Activated gamma-delta T cell treated with anti-CD3 and anti-CD28 coated beads, Interleukin-2, amount 50 U/mL, for 16 hours (primary cell): ENCODE results near the gene KCNQ1.

ENCODE experiments used
- DNase-seq: peaks from one replicate; pipeline ENCODE4 v3.0.0-alpha.2; 2020; ENCODE audit warnings: low read depth

The KCNQ1 gene

DNA sequence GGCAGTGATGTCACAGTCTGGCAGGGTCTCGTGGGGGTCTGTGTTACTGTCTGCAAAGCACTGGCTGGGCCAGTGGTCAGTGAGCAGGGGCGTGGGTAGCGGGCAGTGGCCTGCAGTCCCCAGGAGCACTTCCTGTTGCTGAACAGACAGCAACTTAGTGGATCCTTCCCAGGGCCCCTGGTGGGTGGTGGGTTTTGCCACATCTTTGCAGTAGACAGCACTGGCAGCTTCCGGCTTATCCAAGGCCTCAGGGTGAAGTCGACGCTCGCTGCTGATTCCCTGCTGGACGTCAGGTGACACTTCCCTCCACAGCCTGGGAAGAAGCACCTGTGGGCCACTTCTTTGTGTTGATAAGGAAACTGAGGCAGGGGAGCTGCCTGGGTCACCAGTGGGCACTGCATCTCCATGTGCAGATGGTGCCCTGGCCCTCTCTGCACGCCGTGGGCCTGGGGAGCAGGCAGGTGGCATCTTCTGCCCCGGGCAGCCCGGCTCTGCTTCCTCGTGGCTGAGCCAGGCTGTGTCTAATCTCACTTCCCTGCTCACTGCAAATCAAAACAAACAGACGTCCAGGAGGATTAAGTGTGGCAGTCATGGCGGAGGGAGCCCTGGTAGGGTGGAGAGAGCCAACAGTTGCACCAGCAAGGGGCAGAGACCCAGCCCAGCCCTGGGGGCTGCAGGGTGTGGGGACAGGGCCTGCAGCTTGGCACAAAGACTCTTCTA is 79.8 kb downstream of the KCNQ1 start:
- DNase-seq, result no peak

DNA sequence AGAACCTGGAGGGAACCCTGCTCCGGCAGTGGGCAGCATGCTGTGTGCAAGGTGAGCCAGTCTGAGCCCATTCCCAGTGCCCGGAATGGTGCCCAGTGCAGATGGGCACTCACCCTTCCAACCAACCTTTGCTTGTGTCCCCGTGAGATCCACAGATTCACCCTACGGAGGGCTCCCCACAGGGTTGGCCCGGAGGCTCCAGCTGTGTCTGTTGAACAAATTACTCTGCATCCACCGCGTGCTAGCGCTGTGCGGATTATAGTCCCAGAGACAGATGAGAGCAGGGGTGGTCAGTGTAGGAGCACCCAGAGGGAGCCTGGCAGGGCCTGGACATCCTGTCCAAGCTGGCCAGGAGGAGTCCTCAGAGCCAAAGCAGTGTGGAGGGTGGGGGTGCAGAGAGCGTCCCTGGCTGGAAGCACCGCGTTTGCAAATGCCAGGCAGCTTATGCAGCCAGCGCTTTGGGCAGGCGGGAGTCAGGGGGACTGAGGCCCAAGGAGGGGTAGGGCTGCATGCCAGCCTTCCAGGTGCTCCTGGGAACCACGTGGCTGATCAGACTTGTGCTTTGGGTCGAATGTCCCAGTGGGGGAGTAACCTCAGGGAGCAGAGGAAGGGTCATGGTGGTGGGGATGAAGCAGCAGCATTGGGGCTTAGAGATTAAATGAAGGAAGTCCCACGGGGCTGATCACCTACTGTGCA is 80.5 kb downstream of the KCNQ1 start:
- no peak for DNase-seq

DNA sequence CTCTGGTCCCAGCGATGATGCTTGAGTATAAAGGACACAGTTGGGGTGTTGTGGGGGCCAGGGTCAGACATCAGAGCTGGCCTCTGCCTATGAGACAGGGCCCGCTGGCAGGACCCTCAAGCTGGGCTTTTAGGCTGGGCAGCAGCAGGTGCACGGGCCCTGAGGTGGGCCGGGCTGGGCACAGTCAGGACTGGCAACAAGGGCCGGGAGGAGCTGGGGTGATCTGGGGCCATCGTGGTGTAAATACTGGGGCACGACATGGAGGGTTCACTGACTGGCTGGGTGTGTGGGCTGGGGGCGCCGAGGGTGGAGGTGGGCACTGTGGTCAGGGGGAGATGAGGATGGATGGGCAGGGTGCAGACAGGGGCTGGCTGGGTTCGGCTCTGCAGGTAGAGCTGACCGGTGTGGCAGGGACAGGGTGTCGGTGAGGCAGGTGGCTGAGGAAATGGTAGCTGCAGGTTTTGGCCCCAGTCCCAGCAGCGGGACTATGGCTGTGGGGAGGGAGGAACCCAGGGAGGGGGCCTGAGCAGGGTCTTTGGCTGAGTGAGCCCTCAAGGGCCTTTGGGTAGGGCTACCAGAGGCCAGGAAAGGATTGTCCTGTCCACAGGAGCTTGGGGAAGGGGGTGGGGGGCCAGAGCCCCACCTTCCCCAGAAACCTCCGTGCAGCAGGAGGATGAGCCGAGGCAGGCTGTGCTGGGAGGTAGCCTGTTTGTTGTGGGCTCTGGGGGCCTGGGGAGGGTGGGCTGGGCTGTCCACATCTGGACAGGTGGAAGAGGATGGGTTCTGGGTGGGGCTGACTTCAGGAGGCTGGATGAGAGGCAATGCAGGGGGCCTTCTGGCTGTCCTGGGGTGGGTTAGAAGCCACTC is 81.4 kb downstream of the KCNQ1 start:
- DNase-seq, result no peak

DNA sequence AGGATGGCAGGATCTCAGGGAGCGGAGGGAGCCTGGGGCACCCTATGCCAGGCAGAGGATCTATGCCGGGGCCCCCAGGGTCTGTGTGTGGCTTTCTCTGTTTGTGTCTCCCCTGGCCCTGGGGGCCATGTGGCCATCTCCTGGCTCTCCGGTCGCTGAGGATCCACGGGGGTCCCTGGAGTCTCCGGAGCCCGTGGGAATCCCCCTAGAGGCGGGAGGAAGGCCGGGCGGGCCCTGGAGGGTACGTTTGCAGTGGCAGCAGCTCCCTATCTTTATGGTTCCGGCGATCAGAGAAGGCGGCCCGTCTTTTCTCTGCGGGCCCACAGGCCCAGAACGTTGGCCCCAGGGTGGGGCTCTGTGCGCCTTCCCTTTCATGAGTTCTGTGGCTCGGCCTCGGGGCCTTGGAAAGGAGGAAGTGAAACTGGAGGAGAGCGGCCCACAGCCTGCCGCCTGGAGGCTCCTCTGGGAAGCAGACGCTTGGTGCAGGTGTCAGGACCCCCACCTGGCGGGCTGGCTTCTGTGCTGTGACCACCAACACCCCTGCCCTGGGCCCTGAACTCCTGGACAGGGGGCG is 82.1 kb downstream of the KCNQ1 start:
- no peak for DNase-seq

DNA sequence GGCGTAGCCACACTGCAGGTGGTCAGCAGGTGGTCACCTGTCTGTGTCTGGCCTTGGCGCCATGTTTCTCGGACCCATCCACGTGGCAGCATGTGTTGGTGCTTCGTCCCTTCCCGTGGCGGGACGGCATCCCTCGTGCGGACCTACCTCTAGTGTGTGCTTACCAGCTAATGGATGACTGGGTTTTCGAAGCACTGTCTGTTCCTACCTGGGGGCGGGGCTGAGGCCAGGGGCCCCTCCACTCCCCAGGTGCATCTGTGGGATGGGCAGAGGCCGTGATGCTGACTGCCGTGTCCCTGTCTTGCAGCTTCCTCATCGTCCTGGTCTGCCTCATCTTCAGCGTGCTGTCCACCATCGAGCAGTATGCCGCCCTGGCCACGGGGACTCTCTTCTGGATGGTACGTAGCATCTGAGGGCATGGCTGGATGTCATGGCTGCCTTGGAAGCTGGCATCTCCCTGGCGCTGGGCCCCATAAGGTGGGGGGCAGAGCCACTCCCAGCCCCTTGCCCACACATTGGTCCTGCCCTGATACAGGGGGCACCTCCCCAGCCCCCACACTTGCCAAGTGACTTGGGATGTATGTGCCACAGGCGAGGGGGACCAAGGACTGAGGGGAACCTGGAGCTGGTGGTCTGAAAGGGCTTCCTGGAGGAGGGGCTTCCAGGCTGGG is 82.9 kb downstream of the KCNQ1 start:
- DNase-seq, result no peak

DNA sequence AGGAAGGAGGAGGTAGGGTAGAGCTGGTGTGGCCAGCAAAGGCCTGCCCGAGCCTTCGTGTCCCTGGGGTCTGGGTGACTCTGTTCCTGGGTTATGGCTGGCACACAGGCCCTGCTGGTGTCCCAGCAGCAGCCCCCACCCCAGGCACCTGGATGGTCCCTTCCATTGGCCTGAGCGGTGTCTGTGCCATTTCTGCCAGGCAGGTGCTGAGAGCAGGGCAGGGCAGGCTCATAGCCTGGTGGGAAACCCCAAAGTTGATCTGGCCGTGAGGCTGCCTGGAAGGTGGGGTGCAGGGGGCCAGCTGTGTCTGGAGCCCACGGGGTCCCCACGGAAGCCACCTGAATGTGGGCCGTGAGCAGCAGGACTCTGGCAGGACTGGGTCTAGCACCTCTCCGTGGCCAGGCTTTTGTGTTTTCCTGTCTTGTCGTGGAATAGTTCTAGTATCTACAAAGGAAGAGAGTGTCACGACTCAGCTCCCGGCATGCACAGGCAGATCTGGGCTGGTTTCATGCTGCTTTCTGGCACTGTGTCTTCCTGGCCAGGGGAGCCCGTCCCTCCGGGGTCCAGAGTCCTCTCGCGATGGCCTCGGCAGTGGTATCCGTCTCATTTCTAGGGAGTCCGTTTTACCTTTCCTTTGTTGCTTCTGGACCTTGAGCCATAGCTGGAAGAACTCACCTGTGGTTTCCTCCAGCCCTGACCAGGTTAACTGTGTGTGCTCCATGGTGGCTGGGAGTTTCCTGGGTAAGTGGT is 83.7 kb downstream of the KCNQ1 start:
- DNase-seq, result no peak

DNA sequence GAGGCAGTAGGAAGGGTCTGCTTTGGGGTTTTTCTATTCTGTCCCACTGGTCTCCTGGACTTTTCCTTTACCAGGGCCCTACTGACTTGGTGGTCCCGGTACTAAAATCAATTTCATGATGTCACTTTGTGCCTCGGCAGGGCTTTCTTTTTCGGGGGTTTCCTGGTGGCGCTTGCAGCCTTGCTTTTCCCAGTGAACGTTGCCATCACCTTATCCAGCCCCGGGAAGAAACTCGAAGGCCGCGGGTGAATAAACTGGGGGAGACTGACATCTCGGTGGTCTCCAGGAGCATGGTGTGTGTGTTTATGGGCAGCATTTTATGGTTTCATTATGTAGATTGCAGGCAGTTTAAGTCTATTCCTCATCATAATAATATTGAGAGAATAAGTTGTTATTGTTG is 84.4 kb downstream of the KCNQ1 start:
- no peak for DNase-seq

DNA sequence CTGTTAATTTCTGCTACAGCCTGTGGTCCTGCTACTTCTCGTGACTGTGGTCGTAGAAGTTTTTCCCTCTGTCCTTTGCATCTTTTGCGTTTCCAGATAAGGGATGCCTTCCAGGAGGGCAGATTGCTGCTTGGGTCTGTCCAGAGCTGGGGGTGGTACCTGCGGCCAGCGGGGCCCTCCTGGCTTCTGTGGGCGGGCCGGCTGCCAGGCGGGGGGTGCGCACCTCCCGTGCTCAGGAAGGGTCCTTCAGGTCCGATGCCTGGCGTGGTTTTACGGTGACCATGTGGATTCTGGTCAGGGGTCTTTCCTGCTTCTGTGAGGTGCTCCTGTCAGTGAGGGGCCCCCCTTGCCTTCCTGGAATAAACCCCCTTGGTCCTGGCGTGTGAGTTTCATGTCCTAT is 84.8 kb downstream of the KCNQ1 start:
- no peak for DNase-seq

DNA sequence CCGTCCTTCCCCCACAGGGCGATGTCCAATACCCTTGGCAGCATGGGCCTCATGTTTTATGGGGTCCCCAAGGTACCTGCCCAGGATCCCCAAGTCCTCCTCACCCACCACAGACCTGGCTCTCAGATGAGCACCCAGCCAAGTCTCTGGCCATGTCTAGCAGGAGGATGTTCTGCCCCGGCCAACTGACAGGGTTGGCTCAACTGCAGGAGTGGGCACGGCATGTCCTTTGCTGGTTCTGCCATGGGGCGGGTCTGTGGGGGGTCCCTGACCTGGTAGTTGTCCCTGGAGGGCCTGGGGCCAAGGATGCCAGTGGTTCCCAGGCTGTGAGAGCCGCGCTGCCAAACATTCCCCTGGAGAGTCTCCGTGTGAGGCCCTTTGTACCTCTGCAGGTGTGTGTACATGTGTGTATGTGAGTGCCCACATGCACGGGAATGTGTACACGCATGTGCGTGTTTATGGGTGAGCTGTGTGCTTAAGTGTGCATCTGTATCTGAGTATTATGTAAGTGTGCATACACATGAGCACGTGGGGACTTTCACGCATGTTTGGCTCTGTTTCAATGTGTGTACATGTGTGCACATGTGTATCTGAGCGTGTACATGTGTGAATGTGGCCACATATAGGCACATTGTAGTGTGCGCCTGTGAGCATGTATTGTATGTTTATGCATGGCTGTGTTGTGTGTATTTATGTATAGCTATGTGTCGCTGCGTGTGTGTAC is 85.5 kb downstream of the KCNQ1 start:
- DNase-seq, result no peak

DNA sequence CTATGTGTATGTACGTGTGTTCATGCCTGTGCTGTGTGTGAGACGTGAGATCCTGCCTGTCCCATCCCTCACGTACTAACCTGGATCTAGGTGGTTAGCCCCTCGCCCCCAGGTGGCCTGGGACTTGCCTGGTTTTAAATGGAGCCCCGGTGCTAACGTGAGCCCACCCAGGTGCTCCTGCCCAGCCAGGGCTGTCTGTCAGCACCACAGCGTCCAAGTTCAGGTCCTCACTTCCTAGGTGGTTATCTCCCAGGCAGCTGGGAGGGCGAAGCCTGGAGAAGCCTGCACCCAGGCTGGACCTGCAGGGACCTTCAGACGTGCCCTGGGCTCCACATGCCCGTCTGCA is 86.0 kb downstream of the KCNQ1 start:
- DNase-seq, result no peak

DNA sequence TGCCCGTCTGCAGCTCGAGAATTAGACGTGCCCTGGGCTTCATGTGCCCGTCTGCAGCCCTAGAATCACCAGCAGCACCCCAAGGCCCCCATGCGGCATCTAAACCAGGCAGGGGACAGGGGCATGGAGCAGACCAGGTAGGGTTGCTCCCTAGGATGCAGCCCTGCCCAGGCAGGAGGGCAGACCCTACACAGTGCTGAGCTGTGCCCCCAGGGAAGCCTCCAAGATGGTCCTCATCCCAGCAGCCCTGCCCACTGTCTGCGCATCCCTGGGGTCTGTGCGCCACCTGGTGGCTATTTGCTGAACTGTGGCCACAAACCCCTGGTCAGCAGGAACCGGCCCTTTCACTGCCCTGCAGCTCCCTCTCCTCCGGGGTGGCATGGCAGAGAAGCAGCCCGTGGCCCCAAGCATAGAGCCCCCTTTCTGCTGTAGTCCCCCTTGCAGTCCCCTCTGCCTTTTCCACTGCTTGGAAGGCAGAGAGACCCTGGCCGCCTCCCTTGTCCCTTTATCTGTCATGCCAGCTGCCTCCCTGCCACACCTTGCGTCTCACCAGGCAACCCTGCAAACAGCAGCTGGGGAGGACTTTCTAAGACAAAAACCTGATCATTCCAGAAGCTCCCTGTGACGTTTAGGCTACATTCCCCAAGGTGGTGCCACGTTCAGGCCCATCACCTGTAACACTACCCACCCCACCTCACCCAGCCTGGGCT is 86.6 kb downstream of the KCNQ1 start:
- DNase-seq, result peak; percentile 55

DNA sequence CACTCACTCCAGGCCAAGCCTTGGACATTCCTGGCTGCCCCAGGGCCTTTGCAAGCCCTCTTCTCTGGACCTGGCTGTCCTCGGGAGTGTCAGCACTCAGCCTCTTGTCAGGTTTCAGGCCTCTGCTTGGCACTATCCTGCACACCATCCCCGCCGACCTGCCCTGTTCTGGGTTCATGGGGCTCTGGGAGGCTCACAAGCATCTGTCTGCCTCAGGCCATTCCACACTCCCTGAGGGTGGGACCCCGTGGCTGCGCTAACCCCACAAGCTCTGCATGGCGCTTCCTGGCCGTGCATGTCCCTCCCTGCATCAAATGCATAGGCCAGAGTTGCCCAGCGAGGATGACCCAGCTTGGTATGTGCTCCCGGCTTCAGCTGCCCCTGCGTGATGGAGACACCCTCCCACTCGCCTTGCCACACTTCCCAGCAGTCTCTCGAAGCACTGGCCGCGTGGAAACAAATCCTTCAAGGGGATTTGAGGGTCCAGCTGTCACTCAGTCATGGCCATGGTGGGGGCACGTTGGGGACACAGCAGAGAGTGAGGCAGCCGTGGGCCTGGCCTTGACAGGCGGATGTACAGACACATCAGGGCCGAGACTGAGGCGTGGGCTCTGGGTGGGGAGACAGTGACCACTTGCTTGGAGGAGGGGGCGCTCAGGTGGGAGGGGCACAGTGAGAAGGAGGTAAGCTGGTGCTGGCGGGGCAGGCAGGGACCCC is 87.3 kb downstream of the KCNQ1 start:
- no peak for DNase-seq

DNA sequence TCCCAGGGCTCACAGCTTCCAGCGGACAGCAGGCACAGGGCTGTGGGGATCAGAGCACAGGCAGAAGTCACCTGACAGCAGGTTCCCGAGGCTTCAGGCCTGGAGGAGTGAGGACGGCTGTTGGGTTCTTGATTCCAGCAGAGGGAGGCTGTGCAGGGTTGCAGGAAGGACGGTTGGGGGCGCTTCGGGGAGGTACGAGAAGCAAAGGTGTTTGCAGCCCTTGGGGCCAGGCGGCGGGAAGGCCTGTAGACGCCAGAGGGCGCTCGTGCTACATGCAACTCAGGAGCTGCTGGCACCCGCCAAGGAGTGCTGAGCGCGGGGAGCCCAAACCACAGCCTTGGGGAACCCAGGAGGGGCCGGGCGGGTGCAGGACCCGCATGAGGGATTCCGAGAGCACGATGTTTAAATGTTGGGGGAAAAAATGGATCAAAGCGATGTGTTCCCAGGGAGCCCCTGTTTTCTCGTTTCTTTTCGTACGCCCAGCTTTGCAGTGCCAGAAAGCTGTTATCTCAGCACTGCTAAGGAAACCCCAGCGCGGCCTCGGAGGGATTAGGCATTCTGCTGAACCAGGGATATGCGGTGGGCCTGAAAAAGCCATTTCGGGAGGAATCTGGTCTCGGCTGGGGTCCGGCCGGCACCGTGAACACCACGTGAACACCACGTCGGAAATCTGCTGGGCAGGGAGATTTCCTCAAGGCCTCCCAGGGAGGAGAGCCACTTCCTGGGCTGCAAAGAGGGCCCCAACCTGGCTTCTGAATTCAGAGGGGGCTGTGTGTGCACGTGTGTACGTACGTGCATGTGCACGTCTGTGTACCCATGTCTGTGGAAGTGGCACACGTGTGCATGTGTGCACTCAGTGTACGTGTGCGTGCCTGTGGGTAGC is 88.1 kb downstream of the KCNQ1 start:
- DNase-seq, result peak; percentile 87

DNA sequence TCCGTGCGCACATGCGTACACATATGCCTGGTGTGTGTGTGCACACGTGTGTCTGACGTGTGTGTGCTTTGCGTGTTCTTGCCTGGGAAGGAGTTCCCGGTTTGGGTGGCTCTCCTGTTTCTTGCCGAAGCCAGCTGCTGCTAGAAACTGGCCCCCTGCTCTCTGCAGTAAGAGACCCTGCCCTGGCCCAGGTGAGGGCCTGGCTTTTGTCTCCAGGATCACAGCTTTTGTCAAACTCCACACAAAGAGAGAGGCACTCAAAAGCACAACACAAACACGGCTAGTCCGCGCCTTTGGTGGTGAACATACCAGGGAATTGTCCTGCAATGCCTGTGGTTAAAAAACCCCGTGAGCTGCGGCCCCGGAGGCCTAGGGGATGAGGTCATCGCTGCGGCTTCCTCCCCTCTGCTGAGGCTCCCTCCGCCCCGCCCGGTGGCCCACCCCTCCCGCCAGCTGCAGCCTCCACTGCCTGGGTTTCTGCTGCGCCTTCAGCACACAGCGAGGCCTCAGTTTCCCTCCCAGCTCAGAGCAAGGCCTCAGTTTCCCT is 88.9 kb downstream of the KCNQ1 start:
- DNase-seq, result peak; percentile 27

DNA sequence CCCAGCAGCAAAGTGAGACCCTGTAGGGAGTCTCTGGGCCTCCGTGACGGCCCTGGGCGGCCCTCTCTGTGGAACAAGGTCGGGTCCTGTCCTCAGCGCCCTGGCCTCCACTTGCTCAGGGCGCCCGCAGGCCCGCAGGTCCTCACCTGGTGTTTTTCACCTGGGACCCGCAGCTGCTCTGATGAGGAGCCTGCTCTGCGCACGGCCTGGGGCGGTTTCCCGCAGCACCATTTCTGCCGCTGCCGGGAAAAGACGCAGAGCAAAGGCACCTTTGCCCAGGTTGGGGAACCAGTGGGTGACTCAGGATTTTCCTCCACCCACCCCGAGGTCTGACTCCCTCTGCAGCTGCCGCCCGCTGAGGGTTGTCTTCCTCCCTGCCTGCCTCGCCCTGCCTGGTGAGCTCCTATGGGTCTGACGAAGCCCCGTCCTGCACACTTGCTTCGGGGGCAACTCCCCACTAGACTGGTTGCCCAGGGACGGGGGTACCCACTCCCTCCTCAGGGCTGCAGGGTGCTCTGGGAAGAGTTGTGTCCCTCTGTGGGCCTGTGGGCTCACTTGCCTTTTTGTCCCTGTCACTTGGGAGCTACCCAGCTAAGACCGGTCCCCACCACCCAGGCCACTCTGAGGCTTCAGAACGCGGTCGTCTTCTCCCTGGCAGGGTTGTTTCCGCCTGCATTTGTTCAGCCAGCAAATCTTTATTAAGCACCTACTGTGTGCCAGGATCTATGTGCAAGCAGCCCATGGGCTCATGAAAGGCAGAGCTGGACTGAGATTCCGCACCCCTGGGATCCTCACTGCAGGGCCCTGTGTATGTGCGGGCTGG is 89.5 kb downstream of the KCNQ1 start:
- no peak for DNase-seq

DNA sequence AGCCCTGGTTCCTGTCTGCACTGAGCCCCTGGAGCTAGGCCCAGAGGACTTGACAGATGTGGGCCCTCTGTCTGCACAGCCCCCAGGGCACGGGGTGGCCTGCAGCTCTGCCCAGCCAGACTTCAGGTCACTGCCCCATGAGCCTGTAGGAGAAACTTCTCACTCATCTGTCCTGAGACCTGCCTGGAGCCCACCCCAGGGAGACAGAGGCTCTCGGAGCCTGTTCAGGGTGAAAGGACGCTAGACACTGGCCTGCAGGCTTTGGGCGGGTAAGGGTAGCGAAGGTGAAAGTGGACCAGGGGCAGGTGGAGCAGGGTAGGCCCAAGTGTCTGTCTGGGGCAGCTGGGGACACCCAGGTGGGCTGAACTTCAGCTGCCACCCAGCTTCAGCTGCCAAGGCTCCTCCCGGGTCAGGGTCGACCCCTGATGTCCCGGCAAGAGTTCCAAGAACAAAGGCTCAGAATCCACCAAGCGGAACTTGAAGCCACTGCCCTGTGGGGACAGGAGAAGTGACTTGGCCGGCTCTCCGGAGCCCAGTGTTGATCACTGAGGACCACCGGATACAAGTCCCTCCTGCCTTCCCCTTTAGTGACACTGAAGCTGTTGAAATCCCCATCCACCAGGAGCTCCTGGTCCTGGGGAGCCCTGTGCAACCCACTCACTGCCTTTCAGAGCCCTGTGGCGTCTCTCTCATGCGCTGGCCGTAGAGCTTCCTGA is 90.3 kb downstream of the KCNQ1 start:
- no peak for DNase-seq
